Measurements from ENCODE around the gene FBP1.

DNA sequence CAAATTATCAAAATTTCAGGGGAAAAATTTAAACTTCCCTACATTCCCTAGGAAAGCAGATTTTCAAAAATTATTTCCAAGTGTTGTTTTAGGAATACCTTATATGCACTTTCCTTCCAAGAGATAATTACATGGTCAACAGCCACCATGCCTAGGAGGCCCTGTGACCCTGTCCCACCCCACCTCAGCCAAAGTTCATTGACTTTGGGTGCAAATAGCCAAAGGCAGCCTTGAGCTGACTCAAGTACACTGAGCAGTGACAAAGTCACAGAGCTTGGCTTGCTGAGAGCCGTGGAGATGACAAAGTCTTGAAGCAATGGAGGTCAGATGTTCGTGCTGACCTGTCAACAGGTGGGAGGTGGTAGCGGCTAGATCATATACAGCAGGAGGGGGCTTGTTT, 24.3 kb upstream of the FBP1 start:
- TF ChIP-seq, protein P1, sequence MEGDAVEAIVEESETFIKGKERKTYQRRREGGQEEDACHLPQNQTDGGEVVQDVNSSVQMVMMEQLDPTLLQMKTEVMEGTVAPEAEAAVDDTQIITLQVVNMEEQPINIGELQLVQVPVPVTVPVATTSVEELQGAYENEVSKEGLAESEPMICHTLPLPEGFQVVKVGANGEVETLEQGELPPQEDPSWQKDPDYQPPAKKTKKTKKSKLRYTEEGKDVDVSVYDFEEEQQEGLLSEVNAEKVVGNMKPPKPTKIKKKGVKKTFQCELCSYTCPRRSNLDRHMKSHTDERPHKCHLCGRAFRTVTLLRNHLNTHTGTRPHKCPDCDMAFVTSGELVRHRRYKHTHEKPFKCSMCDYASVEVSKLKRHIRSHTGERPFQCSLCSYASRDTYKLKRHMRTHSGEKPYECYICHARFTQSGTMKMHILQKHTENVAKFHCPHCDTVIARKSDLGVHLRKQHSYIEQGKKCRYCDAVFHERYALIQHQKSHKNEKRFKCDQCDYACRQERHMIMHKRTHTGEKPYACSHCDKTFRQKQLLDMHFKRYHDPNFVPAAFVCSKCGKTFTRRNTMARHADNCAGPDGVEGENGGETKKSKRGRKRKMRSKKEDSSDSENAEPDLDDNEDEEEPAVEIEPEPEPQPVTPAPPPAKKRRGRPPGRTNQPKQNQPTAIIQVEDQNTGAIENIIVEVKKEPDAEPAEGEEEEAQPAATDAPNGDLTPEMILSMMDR (IDR thresholded peaks at IDR 0.05): no peak
- no peak for TF ChIP-seq POLR2A (IDR thresholded peaks at IDR 0.05)
- TF ChIP-seq EP300 (IDR thresholded peaks at IDR 0.05; ENCODE audit: low read depth): no peak
- TF ChIP-seq POLR2AphosphoS5 (IDR thresholded peaks at IDR 0.05): no peak
